Natural killer cell (primary cell): ENCODE data around the gene ECHDC1. TPM values are rescaled to one million over a fixed set of nuclear protein-coding genes. Genes with fewer than 3 reads are reported as not detected.

ENCODE experiments used
- ATAC-seq, 3 donors: fragments of 150-1000 bp in 2 of 3; fragments of 200-7000 bp in 1 of 3; cut with Tn5 transposase; 1 replicate in 1 of 3; 2 replicates in 2 of 3; pipeline ENCODE4 v1.10.0; 2021; ENCODE audit warnings: mild to moderate bottlenecking in 2 of 3, moderate library complexity in 2 of 3
- DNase-seq, 2 donors: peaks; one replicate each; pipeline versions ENCODE4 v3.0.0 to v3.0.0-alpha.2; 2013 to 2021; ENCODE audit warnings: mixed read lengths in 1 of 2
- H3K27ac ChIP-seq: one replicate; pipeline ENCODE4 v1.5.1; 2013; ENCODE audit warnings: mild to moderate bottlenecking, low read length
- H3K27me3 ChIP-seq: one replicate; pipeline ENCODE4 v1.6.1; 2013; ENCODE audit warnings: low read length; ENCODE audit not compliant: control insufficient read depth, insufficient read depth
- H3K36me3 ChIP-seq: one replicate; pipeline ENCODE4 v1.6.1; 2013; ENCODE audit warnings: low read length; ENCODE audit not compliant: control insufficient read depth, insufficient read depth
- H3K4me1 ChIP-seq: one replicate; pipeline ENCODE4 v1.6.1; 2013; ENCODE audit warnings: low read length; ENCODE audit not compliant: control insufficient read depth, insufficient read depth
- H3K4me3 ChIP-seq: one replicate; pipeline ENCODE4 v1.5.1; 2013; ENCODE audit warnings: low read length
- H3K9me3 ChIP-seq: one replicate; pipeline ENCODE4 v1.6.1; 2013; ENCODE audit warnings: low read length; ENCODE audit not compliant: control insufficient read depth, insufficient read depth
- H3K27ac Mint-ChIP-seq, 2 donors: one replicate each; pipeline ENCODE4 v1.8.0; 2022; ENCODE audit warnings: mild to moderate bottlenecking in 2 of 2, mixed read lengths in 2 of 2, moderate library complexity in 1 of 2
- H3K27me3 Mint-ChIP-seq, 2 donors: one replicate each; pipeline ENCODE4 v1.8.0; 2022; ENCODE audit warnings: low read depth in 2 of 2, mixed read lengths in 2 of 2
- H3K36me3 Mint-ChIP-seq: one replicate; pipeline ENCODE4 v1.8.0; 2022; ENCODE audit warnings: mixed read lengths
- H3K4me1 Mint-ChIP-seq, 2 donors: one replicate each; pipeline ENCODE4 v1.8.0; 2022; ENCODE audit warnings: mixed read lengths in 2 of 2
- H3K4me3 Mint-ChIP-seq: one replicate; pipeline ENCODE4 v1.8.0; 2022; ENCODE audit warnings: mild to moderate bottlenecking, moderate library complexity, mixed read lengths
- H3K9me3 Mint-ChIP-seq, 2 donors: one replicate each; pipeline ENCODE4 v1.8.0; 2022; ENCODE audit warnings: mixed read lengths in 2 of 2
- CTCF ChIP-seq: fragments of 200-600 bp; IDR thresholded peaks from one replicate; pipeline ENCODE4 v1.8.0; 2022; ENCODE audit warnings: antibody characterized with exemption
- WGBS: methylation state at CpG from one replicate; pipeline ENCODE4 v1.1.7; 2013; ENCODE audit warnings: missing lambda C conversion rate; ENCODE audit not compliant: insufficient coverage; 5-methylcytosine and 5-hydroxymethylcytosine counted together
- intact Hi-C: fragments of 100-400 bp; cut with micrococcal nuclease; formaldehyde crosslinking; loops from one replicate; pipeline ENCODE4 v1.14.2; 2022
- total RNA-seq, 4 donors: library from RNA; stranded (reverse); fragments of 120-200 nt in 1 of 4; gene quantifications; one replicate each; pipeline versions ENCODE4 v1.2.3 to v1.2.4, GENCODE V29; 2013 to 2022

The ECHDC1 gene
- total RNA-seq, 3 donors from 2014 or later (not counting 1 experiment from before 2014, with no cell fraction given), result 18.7 to 35.1 (median 21.4) TPM

DNA sequence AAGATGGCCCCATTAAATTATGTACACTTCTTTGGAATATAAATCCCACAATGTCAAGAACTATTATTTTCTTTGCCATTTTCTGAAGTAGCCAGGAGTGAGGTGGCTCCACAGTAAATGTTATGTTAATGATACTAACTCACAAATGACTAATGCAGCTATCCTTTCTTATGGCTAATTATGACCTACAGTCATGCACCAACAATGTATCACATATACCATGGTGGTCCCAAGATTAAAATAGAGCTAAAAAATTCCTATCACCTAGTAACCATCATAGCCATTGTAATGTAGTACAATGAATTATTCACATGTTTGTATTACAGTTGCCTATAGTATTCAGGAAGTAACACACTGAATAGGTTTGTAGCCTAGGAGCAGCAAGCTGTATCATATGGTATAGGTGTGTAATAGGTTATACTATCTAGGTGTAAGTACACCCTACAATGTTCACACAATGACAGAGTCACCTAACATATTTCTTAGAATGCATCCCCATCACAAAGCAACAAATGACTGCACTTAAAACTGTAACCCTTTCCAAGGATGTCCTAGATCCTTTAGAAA lies 15.3 kb downstream of the ECHDC1 start:
- H3K36me3 Mint-ChIP-seq, result peaks cover 7% of the 10 kb centered on the region

GRCh38 chr6:127319686-127320085 lies 23.7 kb downstream of the ECHDC1 start:
- Mint-ChIP-seq H3K4me1 (peaks cover 0 to 13% of the 10 kb centered on the region in 2 donors), H3K4me3 (no peak overlapping the region), H3K36me3 (peaks cover 11% of the 10 kb centered on the region), H3K27me3 (no peaks in the 10 kb centered on the region), H3K9me3 (no peaks in the 10 kb centered on the region), H3K27ac (no peak overlapping the region)
- Histone ChIP-seq H3K27ac (no peak overlapping the region), H3K36me3 (peaks cover 42% of the 10 kb centered on the region), H3K4me3 (no peak overlapping the region), H3K9me3 (no peaks in the 10 kb centered on the region), H3K27me3 (no peaks in the 10 kb centered on the region), H3K4me1 (no peaks in the 10 kb centered on the region)
- 100% methylated on average over 1 of the region's 1 CpG for WGBS
- DNase-seq (no peak), ATAC-seq (no peak)
- no peak for TF ChIP-seq CTCF
- intact Hi-C loops, result no loop called here

More for the DNA sequence above, 15.3 kb downstream of the ECHDC1 start:
- ATAC-seq (no peak), DNase-seq (no peak)
- no peak overlapping the region for H3K27ac Mint-ChIP-seq
- no peaks in the 10 kb centered on the region for H3K27me3 Mint-ChIP-seq
- Histone ChIP-seq H3K4me1 (peaks cover 4% of the 10 kb centered on the region), H3K36me3 (peaks cover 35% of the 10 kb centered on the region), H3K27ac (no peak overlapping the region), H3K27me3 (no peaks in the 10 kb centered on the region), H3K4me3 (no peak overlapping the region), H3K9me3 (no peaks in the 10 kb centered on the region)
- no peak for TF ChIP-seq CTCF
- intact Hi-C loops, result no loop called here
- H3K4me3 Mint-ChIP-seq, result no peak overlapping the region
- no peaks in the 10 kb centered on the region for H3K9me3 Mint-ChIP-seq
- peaks cover 7 to 13% of the 10 kb centered on the region in 2 donors for H3K4me1 Mint-ChIP-seq

GRCh38 chr6:127317388-127318128 lies 25.9 kb downstream of the ECHDC1 start:
- no peak overlapping the region for H3K27ac Mint-ChIP-seq

More at GRCh38 chr6:127317388-127318128, 25.9 kb downstream of the ECHDC1 start:
- no peak overlapping the region for H3K4me3 ChIP-seq
- no peaks in the 10 kb centered on the region for H3K9me3 Mint-ChIP-seq
- H3K27me3 Mint-ChIP-seq, result no peaks in the 10 kb centered on the region
- ATAC-seq (no peak), DNase-seq (no peak)
- peaks cover 0 to 14% of the 10 kb centered on the region in 2 donors for H3K4me1 Mint-ChIP-seq
- H3K36me3 ChIP-seq, result peaks cover 42% of the 10 kb centered on the region
- H3K27ac ChIP-seq, result no peak overlapping the region
- no peaks in the 10 kb centered on the region for H3K9me3 ChIP-seq
- H3K4me1 ChIP-seq, result no peaks in the 10 kb centered on the region
- intact Hi-C loops, result no loop called here
- no peak overlapping the region for H3K4me3 Mint-ChIP-seq
- H3K27me3 ChIP-seq, result no peaks in the 10 kb centered on the region
- no peak for TF ChIP-seq CTCF
- H3K36me3 Mint-ChIP-seq, result peaks cover 11% of the 10 kb centered on the region
- 64% methylated on average over 5 of the region's 6 CpGs for WGBS
